Glutamatergic neuron (in vitro differentiated cells): ENCODE data around the gene NELL2. TPM values are rescaled to one million over a fixed set of nuclear protein-coding genes. Genes with fewer than 3 reads are reported as not detected.

Source experiments
- DNase-seq: peaks from one replicate; pipeline ENCODE4 v3.0.0; 2022
- H3K27ac Mint-ChIP-seq: one replicate; pipeline ENCODE4 v1.8.0; 2020; ENCODE audit warnings: mild to moderate bottlenecking, mixed read lengths, inconsistent platforms; ENCODE audit not compliant: unreplicated experiment
- H3K27me3 Mint-ChIP-seq: one replicate; pipeline ENCODE4 v1.8.0; 2020; ENCODE audit warnings: mild to moderate bottlenecking, moderate library complexity, mixed read lengths, inconsistent platforms; ENCODE audit not compliant: unreplicated experiment
- H3K36me3 Mint-ChIP-seq: one replicate; pipeline ENCODE4 v1.8.0; 2020; ENCODE audit warnings: mild to moderate bottlenecking, mixed read lengths, inconsistent platforms; ENCODE audit not compliant: unreplicated experiment
- H3K4me1 Mint-ChIP-seq: one replicate; pipeline ENCODE4 v1.8.0; 2020; ENCODE audit warnings: mild to moderate bottlenecking, low read depth, mixed read lengths, inconsistent platforms; ENCODE audit not compliant: unreplicated experiment
- H3K4me3 Mint-ChIP-seq: one replicate; pipeline ENCODE4 v1.8.0; 2020; ENCODE audit warnings: mild to moderate bottlenecking, mixed read lengths, inconsistent platforms; ENCODE audit not compliant: unreplicated experiment
- H3K9me3 Mint-ChIP-seq: one replicate; pipeline ENCODE4 v1.8.0; 2020; ENCODE audit warnings: mild to moderate bottlenecking, moderate library complexity, mixed read lengths, inconsistent platforms; ENCODE audit not compliant: unreplicated experiment
- total RNA-seq: library from RNA; stranded (reverse); fragmentation: NEBNext Ultra II Directional; extraction: Animal tissue kit (Norgen Biotek cat#: 25700); gene quantifications from one replicate; pipeline ENCODE4 v1.2.1, GENCODE V29; 2021; ENCODE audit not compliant: unreplicated experiment
- TF ChIP-seq, protein P1 (sequence below): fragments of 200-600 bp; sonication (generic); IDR thresholded peaks from one replicate; pipeline ENCODE4 v1.5.0; 2021; ENCODE audit not compliant: partially characterized antibody, unreplicated experiment

Gene NELL2
- total RNA-seq, 1 donor from 2014 or later: 140 TPM

DNA sequence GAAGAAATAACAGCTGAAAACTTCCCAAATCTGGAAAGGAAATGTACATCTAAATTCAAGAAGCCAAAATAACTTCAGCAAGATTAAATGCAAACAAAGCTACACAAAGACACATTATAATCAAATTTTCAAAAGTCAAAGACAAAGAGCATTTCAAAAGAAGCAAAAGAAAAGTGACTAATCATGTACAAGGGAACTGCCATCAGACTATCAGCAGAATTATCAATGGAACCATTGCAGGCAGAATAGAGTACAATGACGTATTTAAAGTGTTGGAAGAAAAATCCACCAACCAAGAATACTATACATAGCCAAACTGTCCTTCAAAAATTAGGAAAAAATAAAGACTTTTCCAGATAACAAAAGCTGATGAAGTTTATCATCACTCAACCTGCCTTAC lies 147.5 kb downstream of the NELL2 start:
- DNase-seq: no peak
- TF ChIP-seq, protein P1, sequence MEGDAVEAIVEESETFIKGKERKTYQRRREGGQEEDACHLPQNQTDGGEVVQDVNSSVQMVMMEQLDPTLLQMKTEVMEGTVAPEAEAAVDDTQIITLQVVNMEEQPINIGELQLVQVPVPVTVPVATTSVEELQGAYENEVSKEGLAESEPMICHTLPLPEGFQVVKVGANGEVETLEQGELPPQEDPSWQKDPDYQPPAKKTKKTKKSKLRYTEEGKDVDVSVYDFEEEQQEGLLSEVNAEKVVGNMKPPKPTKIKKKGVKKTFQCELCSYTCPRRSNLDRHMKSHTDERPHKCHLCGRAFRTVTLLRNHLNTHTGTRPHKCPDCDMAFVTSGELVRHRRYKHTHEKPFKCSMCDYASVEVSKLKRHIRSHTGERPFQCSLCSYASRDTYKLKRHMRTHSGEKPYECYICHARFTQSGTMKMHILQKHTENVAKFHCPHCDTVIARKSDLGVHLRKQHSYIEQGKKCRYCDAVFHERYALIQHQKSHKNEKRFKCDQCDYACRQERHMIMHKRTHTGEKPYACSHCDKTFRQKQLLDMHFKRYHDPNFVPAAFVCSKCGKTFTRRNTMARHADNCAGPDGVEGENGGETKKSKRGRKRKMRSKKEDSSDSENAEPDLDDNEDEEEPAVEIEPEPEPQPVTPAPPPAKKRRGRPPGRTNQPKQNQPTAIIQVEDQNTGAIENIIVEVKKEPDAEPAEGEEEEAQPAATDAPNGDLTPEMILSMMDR: no peak
- H3K27ac Mint-ChIP-seq: no peak overlapping the region
- H3K4me1 Mint-ChIP-seq: no peaks in the 10 kb centered on the region
- no peak overlapping the region for H3K4me3 Mint-ChIP-seq
- peaks cover 32% of the 10 kb centered on the region for H3K36me3 Mint-ChIP-seq
- H3K9me3 Mint-ChIP-seq: peaks cover 4% of the 10 kb centered on the region
- no peaks in the 10 kb centered on the region for H3K27me3 Mint-ChIP-seq

- Mint-ChIP-seq H3K27me3 (no peaks in the 10 kb centered on the region), H3K4me1 (peaks cover 5% of the 10 kb centered on the region), H3K27ac (no peak overlapping the region), H3K9me3 (no peaks in the 10 kb centered on the region), H3K4me3 (no peak overlapping the region), H3K36me3 (peaks cover 8% of the 10 kb centered on the region)
- DNase-seq: no peak
- TF ChIP-seq, protein P1: no peak
Measured at GRCh38 chr12:44720265-44720664, 155.8 kb downstream of the NELL2 start.

DNA sequence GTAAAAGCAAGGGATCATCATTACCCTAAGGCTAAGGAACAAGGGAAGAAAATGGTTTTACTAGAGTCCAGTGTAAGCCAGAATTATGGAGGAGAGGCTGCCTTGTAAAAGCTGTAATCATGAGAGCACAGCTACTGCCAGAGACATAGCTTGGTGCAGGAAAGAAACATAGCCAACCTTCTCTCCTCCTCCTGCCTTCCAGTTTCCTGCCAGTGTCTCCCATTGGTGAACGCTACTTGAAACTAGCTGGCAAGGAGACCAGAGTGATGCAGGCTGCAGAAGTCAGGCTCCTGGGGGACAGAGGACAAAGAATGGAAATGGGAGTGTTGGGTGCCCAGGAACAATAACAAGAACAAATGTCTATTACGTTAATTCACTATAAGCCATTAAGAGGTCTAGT lies 158.5 kb downstream of the NELL2 start:
- H3K36me3 Mint-ChIP-seq: no peaks in the 10 kb centered on the region
- no peak for DNase-seq
- H3K27me3 Mint-ChIP-seq: no peaks in the 10 kb centered on the region
- H3K9me3 Mint-ChIP-seq: no peaks in the 10 kb centered on the region
- TF ChIP-seq, protein P1: no peak
- H3K4me3 Mint-ChIP-seq: no peak overlapping the region
- no peak overlapping the region for H3K27ac Mint-ChIP-seq
- H3K4me1 Mint-ChIP-seq: peaks cover 5% of the 10 kb centered on the region

DNA sequence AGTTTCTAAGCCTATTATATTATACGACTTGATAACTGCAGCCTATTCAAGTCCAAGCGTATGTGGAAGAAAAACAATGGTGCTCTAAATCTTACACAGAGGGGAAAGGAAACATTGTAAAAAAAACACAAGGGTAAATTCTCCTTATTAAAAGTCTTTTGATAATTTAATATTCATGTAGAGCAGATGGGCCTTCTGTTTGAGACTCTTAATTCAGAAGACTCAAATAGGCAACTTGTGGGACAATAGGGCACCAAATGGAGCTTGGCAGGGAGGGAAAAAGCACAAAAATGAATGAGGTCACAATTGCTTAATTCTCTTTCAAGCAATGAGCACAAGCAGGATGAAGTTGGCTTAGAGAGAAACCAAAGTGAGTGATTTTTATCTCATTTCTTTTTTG lies 159.4 kb downstream of the NELL2 start:
- no peak overlapping the region for H3K4me3 Mint-ChIP-seq
- TF ChIP-seq, protein P1: no peak
- peaks cover 5% of the 10 kb centered on the region for H3K4me1 Mint-ChIP-seq
- no peaks in the 10 kb centered on the region for H3K27me3 Mint-ChIP-seq
- DNase-seq: no peak
- no peaks in the 10 kb centered on the region for H3K9me3 Mint-ChIP-seq
- H3K27ac Mint-ChIP-seq: no peak overlapping the region
- H3K36me3 Mint-ChIP-seq: no peaks in the 10 kb centered on the region

DNA sequence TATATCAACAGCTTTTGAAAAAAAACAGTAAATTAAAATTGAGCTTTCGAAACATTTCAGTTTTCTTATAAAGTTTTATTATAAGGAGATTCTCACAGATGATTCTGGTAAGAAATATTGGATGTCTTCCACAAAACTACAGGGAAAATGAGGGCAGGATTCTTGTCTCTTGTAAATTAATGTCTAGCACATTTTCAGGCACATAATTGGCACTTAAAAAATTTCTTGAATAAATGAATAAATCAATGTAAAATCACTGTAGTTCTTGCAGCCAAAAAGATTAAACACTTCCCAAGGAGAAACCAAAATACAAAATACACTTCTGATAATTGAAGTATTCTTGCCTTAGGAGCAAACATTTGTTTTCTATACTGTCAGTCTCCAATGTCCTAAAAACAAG lies 164.4 kb downstream of the NELL2 start:
- no peak for DNase-seq
- Mint-ChIP-seq H3K4me3 (no peak overlapping the region), H3K27ac (no peak overlapping the region), H3K36me3 (no peaks in the 10 kb centered on the region), H3K4me1 (peaks cover 2% of the 10 kb centered on the region), H3K9me3 (no peaks in the 10 kb centered on the region), H3K27me3 (no peaks in the 10 kb centered on the region)
- TF ChIP-seq, protein P1: no peak
